GM23248 (cell line): ENCODE data around the gene CAMP.

ENCODE experiments used
- EZH2 ChIP-seq: fragments of 200-600 bp; sonication (generic); IDR thresholded peaks from 2 replicates; pipeline ENCODE4 v1.6.1; 2018; ENCODE audit warnings: antibody characterized with exemption, mild to moderate bottlenecking; ENCODE audit not compliant: insufficient read depth, poor library complexity, severe bottlenecking
- EZH2phosphoT487 ChIP-seq: fragments of 200-600 bp; sonication (generic); IDR thresholded peaks from 2 replicates; pipeline ENCODE4 v1.6.1; 2018; ENCODE audit warnings: antibody characterized with exemption, moderate library complexity, mild to moderate bottlenecking, low read depth; ENCODE audit not compliant: insufficient read depth

DNA sequence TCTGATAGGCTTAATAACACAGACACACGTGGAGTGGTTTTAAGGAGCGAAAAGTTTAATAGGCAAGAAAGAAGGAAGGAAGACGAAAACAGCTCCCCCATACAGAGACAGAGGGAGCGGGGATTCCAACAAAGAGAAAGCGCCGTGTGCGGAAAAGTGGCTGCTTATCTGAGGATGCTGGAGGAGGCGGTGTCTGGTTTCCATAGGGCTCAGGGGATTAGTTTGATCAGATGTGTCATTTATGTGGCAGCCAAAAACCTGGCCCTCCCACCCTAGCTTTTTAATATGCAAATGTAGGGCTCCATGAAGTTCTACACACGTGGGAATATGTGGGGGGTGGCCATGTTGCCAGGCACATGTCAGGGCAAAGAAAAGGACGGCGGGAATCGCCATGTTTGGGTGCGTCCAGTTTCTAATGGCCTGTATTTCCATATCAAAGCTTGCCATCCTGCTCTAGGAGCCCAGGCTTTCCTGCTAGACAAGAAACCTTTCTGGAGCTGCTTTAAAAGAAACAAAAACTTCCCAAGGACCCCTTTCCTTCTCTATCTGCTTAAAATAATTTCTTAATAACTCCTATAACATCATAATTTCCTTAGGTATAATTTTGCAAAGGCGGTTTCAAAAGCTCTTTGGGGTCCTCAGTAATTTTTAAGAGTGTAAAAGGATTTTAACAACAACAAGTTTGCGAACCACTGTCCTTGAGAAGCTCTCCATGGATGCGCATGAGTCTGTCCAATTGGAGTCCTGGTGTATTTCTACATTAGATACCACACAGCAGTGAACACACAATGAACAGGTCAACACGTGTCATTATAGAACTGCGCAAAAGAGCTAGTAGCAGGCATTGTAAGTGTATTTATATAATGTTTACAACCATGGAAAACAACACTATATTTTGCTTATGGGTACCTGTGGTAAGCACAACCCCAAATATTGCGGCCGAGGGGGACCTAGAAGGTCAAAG lies 17.0 kb downstream of the CAMP start:
- TF ChIP-seq EZH2: no peak
- TF ChIP-seq EZH2phosphoT487: no peak
